HPDE6-E6E7 (cell line): ENCODE data around the gene GAN.
A peak's percentile ranks its signal among the peaks of the same experiment; 100 is the strongest.

Experiments
- DNase-seq: peaks from one replicate; pipeline ENCODE4 v3.0.0; 2011; ENCODE audit warnings: missing footprints; ENCODE audit errors: extremely low spot score

GAN gene

GRCh38 chr16:81314603-81315270 is at the start of gene GAN:
GAN (plus strand) TSS chr16:81314962; CDS start chr16:81315114, 152 bp downstream.
- peak; percentile 99 for DNase-seq

GRCh38 chr16:81265052-81265451 is 49.7 kb upstream of the GAN start:
- no peak for DNase-seq

GRCh38 chr16:81265658-81266451 is 48.9 kb upstream of the GAN start:
- no peak for DNase-seq

- DNase-seq: peak; percentile 82
Observed at GRCh38 chr16:81266680-81267095, 48.1 kb upstream of the GAN start.

GRCh38 chr16:81268509-81268908 is 46.3 kb upstream of the GAN start:
- no peak for DNase-seq

- DNase-seq: no peak
Observed at GRCh38 chr16:81273223-81273950, 41.4 kb upstream of the GAN start.

- no peak for DNase-seq
Observed at GRCh38 chr16:81275064-81275532, 39.7 kb upstream of the GAN start.

- DNase-seq: no peak
Observed at GRCh38 chr16:81275795-81276194, 39.0 kb upstream of the GAN start.

- DNase-seq: no peak
Observed at GRCh38 chr16:81276323-81276722, 38.4 kb upstream of the GAN start.

GRCh38 chr16:81277541-81278080 is 37.2 kb upstream of the GAN start:
- peak; percentile 54 for DNase-seq

GRCh38 chr16:81278526-81278925 is 36.2 kb upstream of the GAN start:
- DNase-seq: no peak

GRCh38 chr16:81279392-81279791 is 35.4 kb upstream of the GAN start:
- DNase-seq: no peak

- DNase-seq: no peak
Observed at GRCh38 chr16:81280393-81280792, 34.4 kb upstream of the GAN start.

GRCh38 chr16:81283044-81283443 is 31.7 kb upstream of the GAN start:
- DNase-seq: no peak

GRCh38 chr16:81284995-81285600 is 29.7 kb upstream of the GAN start:
- no peak for DNase-seq

GRCh38 chr16:81286190-81286589 is 28.6 kb upstream of the GAN start:
- no peak for DNase-seq

- no peak for DNase-seq
Observed at GRCh38 chr16:81291117-81291516, 23.6 kb upstream of the GAN start.

- no peak for DNase-seq
Observed at GRCh38 chr16:81292936-81293335, 21.8 kb upstream of the GAN start.

GRCh38 chr16:81293909-81294802 is 20.6 kb upstream of the GAN start:
- no peak for DNase-seq

- DNase-seq: no peak
Observed at GRCh38 chr16:81296631-81297030, 18.1 kb upstream of the GAN start.

GRCh38 chr16:81307770-81308169 is 7.0 kb upstream of the GAN start:
- DNase-seq: no peak
